RPMI8226 (cell line): ENCODE data around the gene PDGFC.

Experiments used
- DNase-seq: peaks from one replicate; pipeline ENCODE4 v3.0.0-alpha.2; 2015

The PDGFC gene

DNA sequence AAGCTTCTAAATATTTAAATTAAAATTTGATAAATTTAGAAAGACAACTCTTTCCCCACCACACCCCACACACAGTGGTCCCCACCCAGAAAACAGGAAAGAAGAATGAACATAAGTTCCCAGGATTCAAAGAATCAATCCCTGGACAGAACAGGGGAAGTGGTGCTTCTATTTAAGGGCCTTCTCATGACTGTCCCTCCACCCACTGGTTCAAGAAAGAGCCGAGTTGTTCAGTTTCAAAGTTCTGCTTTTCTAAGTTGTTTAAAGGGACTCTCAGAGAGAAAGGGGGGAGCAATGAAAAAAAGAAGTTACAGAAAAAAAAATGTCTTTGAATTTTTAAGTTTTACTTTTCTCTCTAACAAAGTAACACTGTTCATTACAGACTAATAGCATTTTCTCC is 195.8 kb downstream of the PDGFC start:
- DNase-seq, result no peak

DNA sequence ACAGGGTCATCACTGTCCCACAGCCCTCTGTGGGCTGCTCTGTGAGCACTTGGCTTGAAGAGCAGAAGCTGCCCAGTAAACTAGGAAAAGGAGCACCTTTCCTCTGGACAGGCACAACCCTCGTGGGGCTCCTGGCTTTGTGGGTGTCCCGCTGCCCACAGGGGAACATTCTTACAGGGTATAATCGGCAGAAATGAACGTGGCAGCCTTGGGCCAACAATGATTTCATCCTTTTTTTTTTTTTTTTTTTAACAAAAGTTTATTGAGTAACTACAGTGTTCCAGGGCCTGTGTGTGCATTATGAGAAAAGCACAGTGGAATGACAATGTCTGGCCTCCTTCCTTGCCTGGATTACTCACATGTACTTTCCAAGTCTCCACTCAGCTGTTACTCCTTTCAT is 197.2 kb downstream of the PDGFC start:
- DNase-seq, result no peak

DNA sequence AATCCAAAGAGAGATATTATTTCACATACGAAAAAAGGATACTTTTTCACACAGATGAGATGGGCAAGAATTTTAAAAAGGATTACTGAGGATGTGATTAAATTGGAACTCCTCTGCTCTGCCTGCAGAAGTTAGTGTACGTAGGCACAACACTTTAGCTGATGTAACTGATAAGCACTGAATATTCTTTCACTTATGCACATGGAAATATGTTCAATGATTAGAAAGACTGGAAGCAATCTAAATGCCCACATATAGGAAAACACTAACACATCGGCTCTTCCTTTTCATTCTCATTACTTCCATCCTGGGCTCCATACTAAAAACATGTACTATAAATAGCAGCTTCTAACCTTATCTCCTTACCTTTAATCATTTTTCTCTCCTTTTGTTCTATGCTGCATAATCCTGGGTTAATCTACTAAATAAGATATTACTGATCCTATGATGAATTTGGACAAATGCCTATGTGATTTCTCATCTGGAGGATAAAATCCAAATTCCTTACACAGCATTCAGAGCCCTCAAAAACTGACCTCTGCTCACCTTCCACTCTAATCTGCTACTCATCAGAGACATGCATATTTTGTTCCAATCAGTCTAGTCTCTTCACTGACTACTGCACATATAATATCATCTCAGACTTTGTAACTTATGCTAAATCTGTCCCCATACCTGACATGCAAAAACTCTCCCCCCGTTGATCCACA is 197.8 kb downstream of the PDGFC start:
- DNase-seq, result no peak

DNA sequence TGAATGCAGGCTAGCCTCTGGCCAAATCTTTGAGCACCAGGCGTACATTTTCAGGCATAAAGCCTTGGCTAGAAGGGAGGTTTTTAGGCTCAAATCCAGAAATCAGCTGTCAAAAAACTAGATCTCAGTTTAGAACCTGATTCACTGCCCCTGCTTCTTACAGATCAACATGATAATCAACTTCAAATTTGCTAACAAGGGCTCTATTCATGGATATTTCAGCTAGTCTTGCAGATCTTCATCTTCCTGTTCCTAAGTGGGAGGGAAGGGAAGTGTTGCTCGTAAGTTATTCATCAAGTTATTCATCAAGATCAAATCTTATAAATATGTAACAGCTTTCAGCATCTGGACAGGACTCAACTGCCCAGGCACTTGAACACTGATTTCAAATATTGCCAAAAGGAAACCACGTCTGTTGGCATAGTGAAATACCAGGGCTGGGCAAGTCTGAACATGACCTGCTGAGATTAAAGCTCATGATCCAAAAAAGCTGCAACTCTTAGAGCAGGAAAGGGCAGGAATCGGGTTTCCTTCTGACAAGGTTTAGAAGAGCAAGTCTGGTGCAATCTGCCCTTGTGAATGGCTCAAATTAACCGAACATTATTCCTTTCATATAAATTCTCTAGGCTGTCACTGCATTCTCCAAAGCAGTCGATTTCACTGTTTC is 200.3 kb downstream of the PDGFC start:
- no peak for DNase-seq

DNA sequence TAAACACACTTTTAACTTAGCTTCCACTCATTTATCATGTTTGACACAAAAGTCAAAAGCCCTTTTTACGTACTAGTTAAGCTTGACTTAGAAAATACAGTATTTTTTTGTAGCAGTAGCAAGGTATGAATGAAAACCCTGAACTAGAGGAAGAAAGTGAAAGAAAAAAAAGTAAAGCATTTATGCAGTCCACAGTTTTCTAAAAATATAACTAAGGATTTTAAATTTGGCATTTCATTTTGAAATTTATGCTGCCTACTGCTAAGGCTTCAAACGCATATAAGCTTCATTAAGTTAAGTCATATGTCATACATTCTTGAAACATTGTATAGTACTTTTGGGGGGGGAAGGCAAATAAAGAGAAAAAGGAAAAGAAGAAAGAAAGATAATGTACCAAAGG is 201.5 kb downstream of the PDGFC start:
- no peak for DNase-seq

DNA sequence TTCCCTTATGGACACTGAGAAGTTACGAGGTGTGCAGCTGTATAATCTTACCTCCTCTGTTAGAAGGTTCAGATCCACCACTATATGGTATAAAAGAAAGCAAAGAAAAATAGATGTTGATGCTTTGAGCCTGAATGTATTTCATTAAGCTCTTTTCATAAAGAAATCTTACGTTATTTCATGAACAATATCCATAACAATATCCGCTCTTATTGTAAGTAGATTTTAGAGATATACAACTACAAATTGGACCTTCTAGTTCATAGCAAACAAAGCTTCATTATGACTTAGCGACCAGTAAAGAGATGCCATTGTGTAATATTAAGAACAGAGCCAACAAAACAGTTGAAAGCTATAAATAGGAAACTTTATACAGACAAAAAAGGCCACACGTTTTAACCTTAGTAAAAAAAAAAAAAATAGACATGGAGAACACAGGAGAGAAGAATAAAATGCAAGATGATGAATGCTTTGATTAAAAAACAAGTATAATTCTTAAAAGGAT is 203.6 kb downstream of the PDGFC start:
- DNase-seq, result no peak

DNA sequence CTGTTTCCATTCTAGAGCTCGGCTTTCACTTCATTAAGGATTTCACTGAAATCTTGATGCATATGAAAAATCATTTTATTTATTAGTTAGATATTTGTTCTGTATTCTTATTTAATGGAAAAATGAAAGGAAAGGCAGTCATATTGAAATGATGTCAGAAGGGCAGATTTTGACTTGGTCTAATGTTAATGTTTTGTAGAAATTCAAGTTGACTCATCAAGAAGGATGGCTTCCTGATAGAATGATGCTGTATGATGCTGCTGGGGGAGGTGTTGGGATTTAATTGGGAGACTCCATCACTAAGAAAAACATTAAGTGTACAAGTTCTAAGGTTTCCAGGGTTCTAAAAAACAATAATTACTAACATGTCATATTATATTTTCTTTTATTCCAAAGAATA is 204.8 kb downstream of the PDGFC start:
- no peak for DNase-seq

DNA sequence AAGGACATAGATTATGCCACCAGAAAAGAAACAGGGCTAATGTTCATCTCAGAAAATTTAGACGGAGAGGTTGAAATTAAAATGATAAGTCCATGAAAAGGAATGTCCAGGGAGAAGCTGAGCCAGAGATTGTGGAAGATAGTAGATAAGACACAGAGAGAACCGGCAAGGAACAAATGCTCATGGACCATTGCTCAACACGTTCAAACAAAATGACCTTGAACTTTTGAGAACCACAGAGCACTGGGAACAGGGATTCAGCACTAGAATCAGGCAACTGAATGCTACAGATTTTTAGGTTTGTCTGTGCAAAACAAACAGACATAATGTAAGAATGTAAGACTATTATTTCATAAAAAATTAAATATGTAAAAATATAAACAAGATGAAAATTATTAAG is 206.3 kb downstream of the PDGFC start:
- no peak for DNase-seq

DNA sequence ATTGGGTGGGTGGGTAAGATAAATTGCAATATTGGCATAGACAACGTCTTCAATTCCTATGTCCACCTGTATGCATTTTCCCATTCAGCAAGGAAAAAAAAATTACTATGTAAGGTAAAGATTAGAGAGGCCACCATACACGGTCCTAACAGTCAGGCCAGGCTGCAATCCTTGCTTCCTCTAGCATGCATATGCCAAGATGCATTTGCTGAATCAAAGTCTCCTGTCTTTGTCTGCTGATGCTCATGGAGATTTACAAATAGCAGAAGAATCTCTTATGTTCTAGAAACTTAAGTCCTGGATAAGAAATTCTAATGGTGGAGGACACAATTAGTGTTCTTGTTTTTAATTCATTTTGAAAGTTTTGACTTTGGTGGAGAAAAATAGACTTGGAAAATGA is 206.8 kb downstream of the PDGFC start:
- DNase-seq, result no peak

DNA sequence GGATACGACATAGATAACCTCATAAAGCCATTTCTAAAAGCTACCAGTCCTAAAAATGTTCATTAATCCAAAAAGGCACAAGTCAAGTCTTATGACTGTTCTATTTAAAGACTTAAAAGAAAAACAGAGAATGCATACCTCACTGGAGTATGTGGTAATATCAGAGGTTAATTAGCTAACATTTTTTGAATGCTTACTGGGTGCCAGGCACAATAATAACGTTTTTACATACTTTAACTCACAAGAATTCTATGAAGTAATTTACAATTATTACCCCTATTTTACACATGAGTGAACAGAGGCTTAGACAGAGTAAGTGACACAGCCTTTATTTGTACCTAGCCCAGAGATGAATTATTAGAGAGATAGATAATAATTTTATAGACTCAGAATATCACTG is 207.5 kb downstream of the PDGFC start:
- DNase-seq, result no peak

DNA sequence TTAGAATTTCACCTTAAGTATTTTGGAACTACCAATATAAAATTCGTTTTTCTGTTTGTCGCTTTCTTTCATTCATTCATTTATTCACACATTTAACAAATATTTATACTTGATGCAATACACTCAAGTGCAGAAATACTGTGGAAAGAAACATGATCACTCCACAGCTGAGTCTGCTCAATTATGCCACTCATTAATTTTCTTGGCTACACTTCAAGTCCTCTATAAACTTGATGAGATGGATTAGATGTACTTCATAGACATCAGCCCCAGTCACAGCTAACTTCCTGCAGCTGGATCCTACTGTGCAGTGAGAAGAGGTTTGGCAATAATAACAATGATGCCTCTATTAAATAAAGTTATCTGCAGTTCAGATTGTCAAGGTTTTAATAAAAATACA is 208.1 kb downstream of the PDGFC start:
- DNase-seq, result no peak

DNA sequence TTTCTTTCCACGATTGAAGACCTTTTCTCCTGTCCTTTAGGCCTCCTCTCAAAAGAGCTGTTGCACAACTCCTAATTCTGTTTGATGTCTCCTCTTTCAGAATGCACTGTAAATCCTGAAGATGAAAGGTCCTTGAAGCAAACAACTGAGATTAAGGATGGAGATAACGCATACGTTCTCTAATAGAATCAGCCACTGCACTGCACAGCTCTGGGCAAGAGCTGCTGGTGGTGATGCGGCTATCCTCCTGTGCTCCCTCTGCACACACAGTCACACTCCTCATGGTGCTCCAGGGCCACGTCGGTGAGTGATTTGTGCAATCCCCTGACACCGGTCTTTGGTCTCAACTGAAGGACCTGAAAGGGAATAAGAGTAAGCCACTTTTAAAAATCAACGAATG is 208.7 kb downstream of the PDGFC start:
- DNase-seq, result no peak

DNA sequence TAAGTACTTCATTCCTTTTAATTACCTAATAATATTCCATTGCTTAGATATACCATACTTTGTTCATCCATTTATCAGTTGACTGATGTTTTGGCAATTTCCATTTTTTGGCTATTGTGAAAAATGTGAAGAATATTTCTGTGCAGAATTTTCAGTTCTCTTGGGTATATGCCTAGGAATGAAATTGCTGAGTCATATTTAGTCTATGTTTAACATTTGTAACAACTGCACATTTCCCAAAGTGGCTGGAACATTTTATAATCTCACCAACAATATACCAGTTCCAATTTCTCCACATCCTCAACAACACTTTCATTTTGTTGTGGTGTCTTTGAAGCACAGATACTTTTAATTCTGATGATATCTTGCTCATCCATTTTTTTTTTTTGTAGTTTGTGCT is 215.5 kb downstream of the PDGFC start:
- DNase-seq, result no peak

DNA sequence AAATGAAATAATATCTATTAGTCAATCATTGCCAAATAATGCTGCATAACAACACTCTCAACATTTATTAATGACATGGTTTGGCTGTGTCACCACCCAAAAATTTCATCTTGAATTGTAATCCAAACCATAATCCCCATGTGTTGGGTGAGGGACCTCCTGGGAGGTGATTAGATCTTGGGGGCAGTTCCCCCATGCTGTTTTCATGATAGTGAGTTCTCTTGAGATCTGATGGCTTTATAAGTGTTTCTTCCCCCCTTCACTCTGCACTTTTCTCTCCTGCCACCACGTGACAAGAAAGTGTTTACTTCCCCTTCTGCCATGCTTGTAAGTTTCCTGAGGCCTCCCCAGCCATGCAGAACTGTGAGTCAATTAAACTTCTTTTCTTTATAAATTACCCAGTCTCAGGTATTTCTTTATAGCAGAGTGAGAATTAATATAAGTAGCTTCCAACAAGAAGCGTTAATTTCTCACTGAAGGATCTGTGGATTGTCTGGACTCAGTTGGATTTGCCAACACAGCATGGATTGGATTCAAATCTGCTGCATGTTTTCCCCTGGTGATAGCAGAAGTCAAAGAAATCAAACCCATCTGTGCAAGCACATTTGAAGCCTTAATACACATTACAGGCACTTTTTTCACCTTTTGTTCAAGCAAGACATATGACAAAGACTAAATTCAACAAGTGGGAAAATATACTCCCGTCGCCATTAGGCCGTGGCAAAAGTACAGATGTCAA is 216.6 kb downstream of the PDGFC start:
- no peak for DNase-seq

DNA sequence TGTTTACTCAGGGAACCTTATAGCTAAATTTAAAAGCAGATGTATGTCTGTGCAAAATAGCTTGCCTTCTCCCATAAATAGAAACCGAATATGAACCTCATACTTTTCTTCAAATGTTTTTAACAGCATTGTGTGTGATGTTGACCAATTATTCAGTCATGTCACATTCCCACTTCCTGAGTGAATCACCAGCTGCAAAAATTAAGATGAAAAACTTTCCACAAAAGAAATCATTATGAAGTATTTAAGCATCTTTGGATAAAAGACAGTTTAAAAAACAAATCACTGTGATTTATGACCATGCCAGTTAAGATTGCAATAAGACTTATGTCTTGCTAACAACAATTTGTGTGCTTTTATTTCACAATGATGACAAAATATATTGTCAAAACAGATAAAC is 220.1 kb downstream of the PDGFC start:
- no peak for DNase-seq

DNA sequence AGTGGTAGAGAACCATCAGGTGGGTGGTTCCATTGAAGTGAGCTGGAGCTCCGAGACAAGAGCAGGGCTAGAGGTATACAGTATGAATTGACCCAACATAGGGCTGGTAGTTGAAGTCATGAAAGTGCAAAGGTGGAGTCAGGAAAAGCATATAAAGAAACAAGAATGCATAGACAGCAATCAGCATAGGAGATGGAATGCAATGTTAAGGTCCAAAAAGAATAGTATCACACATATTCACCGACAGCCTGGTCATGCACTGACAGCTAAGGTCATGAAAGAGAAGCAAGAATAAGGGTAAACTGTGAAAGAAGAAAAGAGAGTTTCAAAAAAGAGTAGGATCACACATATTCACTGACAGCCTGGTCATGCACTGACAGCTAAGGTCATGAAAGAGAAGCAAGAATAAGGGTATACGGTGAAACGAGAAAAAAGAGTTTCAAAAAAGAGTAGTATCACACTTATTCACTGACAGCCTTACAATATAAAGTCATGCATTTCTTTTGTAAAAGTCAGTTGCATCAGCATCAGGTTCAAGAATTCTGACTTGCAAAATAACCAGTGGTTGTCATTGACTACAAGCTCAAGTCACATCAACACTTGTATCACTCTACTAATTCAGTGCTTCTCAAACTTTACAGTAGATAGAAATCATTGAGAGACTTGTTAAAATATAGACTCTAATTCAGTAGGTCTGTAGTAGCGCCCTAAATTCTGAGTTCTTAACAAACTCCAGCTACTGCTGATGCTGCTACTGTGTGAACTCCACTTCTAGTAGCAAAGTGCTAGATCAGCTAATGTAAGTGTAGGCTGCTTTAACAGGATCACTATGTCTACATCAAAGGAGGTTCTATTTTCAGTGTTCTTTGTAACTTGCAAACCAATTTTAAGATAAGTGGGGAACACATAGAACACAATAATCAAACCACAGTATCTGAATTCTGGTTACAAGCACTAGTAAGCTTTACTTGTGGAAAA is 221.9 kb downstream of the PDGFC start:
- DNase-seq, result no peak

DNA sequence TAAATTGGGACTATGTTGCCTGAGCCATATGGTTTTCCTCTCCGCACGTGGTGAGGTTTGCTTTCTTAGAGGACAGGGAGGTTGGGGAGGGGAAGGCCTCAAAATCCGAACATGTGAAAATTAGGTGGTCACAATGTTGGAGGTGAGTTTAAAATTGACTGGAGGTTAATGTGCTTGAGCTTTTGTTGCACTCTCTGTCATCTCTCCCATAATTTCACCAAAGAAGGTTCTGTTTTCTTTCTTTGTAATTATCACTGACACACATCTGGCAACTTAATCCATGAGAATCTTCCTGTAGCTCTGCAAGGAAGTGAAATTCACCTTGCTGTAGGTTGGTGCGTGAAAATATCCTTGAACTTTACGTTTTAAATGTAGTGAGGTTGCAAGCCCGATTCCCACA is 225.5 kb downstream of the PDGFC start:
- no peak for DNase-seq

DNA sequence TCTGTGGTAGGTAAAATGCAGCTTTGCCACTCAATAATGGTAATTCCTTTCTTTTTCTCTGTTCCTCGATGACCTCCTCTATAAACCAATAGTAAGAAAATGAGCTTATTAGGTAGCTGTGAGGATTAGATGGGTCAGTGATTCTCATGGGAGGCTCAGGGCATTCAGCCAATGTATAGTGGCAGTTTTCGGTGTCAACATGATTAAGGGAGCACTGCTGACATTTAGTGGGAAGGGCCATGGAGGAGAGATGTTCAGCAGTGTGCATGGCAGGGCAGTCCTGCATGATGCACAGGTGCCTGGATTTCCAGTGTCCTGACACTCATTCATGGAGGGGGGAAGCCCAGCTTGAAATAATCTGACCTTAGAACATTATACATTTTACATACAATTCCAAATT is 232.8 kb downstream of the PDGFC start:
- no peak for DNase-seq

DNA sequence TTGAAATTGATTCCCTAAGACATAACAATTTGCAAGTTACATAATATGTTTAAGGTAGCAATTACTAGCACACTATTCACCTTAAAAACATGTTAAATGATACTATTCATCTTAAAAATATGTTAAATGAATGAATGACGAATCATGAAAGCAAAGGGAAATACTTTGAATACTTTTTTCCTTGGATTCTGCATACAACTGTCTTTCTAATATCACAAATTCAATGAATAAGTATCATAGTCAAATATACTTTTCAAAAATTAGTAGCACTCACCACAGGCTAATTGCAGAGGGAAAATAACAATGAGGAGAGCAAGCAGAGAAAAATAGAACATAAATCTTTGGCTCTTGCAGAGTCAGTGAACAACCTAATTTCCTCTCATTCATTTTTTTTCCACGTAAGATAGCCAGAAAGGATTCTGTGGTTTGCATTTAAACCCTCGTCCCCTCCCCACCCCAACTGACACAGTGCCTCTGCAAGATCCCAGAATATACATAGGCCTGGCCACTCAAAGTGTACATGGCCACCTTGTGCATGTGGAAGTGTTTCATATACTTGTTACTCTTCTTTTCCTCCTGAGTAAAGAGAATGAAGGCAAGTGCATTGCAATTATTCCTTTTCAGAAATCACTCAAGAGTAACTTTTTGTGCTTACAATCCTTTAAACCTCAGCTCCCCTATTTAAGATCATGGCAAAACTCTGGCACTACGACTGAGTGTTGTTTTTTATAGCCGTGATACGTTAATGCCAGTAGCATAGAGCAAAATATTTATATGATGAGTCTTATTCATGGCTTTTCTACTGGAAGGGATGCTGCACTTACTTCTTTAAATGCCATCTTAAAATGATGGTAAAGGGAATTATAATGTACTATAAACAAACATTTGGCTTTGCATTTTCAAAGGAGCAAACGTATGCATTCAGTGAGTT is 236.4 kb downstream of the PDGFC start:
- DNase-seq, result no peak

DNA sequence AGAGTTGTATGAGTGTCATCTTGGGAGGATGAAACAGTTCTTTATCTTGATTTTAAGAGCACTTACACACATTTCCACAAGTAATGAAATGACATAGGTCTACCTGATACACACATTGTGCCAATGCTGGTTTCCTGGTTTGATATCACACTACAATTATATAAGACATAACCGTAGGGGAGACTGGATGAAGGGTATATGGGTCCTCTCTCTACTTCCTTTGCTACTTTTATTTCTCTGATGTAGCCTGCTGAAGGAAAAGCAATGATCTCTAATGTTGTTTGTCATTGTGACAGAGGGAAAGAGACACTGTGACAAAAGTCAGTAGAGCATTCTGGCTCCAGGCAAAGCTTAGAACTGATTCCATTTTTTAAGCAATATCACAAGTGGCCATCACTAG is 238.0 kb downstream of the PDGFC start:
- no peak for DNase-seq

DNA sequence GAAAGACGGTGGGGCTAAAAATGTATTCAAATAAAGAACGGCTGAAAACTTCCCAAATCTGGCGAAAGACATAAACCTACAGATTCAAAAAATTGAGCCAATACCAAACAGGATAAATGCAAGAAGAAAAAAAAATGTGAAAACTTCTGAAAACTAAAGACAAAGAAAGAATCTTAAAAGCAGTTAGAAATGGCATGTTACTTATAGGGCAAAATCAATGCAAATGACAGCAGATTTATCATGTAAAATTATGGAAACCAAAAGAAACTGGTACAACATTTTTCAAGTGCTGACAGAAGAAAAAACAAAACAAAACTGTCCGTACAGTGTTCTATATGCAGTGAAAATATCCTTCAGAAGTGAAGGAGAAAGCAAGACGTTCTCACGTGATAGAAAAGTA is 239.0 kb downstream of the PDGFC start:
- DNase-seq, result no peak

DNA sequence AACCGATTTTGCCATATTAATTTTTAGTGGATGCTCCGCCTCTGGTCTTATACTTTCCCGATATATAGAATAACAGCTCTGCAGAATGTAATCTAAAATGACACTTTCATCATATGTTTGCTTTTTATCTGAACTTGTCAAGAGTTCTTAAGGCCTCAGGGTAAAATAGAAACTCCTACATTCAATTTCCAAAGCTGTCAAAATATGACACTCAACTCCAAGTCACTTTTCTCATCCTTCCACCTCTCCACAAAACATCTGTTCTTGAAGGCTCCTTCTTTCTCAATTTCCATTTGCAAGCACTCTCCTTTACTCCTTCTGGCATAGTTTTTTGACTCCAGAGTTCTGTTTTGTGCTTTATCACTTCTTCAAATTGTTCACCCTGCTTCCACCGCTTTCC is 242.2 kb downstream of the PDGFC start:
- no peak for DNase-seq
